Measurements from ENCODE around the gene DAZAP1.
"Not testable (repeated sequence)": the region's sequence is repeated elsewhere in the genome, so short reads cannot be mapped to it uniquely, and the experiment has no call there.

DAZAP1 gene

DNA sequence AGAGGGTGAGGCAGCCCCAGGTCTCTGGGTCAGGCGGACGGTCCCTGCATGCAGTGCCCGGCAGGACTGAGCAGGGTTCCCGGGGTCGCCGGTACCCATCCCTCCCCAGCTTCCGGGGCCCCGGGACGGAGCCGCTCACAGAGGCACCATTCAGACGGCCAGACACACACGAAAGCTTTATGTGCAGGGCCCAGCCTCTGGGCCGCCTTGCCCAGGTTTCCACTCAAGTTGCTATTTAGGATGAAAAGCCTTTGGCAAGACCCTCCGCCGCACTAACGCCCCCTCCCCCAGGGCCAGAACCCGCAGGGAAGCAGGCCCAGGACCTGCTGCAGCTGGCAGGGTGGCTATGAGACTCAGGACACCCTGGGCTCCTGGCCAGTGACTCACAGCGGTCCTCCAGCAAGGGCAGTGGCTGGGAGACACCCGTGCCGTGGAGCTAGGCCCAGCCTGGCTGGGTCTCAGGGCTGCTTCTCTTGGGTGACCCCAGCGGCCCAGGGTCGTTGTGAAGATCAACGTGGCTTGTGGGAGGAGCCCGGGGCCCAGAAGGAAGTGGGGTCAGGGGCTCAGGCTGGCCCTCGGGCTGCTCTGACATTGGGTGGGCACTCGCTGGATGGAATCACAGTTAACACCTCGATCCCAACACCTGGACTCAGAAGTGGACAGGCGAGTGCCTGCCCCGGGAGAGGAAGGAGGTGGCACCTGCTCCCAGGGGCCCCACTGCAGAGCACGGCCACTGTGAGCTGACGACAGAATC, 66.8 kb downstream of the DAZAP1 start:
- TF ChIP-seq EZH2phosphoT487 (IDR thresholded peaks at IDR 0.05; ENCODE audit: borderline replicate concordance) = no peak
- TF ChIP-seq, protein P1, sequence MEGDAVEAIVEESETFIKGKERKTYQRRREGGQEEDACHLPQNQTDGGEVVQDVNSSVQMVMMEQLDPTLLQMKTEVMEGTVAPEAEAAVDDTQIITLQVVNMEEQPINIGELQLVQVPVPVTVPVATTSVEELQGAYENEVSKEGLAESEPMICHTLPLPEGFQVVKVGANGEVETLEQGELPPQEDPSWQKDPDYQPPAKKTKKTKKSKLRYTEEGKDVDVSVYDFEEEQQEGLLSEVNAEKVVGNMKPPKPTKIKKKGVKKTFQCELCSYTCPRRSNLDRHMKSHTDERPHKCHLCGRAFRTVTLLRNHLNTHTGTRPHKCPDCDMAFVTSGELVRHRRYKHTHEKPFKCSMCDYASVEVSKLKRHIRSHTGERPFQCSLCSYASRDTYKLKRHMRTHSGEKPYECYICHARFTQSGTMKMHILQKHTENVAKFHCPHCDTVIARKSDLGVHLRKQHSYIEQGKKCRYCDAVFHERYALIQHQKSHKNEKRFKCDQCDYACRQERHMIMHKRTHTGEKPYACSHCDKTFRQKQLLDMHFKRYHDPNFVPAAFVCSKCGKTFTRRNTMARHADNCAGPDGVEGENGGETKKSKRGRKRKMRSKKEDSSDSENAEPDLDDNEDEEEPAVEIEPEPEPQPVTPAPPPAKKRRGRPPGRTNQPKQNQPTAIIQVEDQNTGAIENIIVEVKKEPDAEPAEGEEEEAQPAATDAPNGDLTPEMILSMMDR (conservative IDR thresholded peaks at IDR 0.05; ENCODE audit: low read length) = no peak
- Histone ChIP-seq H4K20me1 (ENCODE audit: insufficient read depth, low read length, poor library complexity, severe bottlenecking) (peaks cover 32% of the 10 kb centered on the region), H3K4me1 (ENCODE audit: insufficient read depth, low read length, poor library complexity, severe bottlenecking) (peaks cover 7% of the 10 kb centered on the region), H3K27me3 (ENCODE audit: insufficient read depth, low read length, poor library complexity, severe bottlenecking) (no peaks in the 10 kb centered on the region), H3K9me2 (replicated peaks; ENCODE audit: low read depth, low read length) (no peaks in the 10 kb centered on the region), H3K4me2 (ENCODE audit: low read depth, low read length, poor library complexity, severe bottlenecking) (no peak overlapping the region), H3K4me3 (ENCODE audit: low read length, poor library complexity, severe bottlenecking) (no peak overlapping the region), H3K9me3 (ENCODE audit: insufficient read depth, low read depth, low read length) (no peaks in the 10 kb centered on the region), H2AFZ (ENCODE audit: low read length) (no peak overlapping the region), H3K79me2 (ENCODE audit: insufficient read depth, low read length) (peaks cover 33% of the 10 kb centered on the region), H3K9ac (ENCODE audit: low read depth, low read length, poor library complexity, severe bottlenecking) (no peak overlapping the region), H3K36me3 (ENCODE audit: insufficient read depth, low read length) (no peaks in the 10 kb centered on the region), H3F3A (ENCODE audit: low read depth) (no peaks in the 10 kb centered on the region)

DNA sequence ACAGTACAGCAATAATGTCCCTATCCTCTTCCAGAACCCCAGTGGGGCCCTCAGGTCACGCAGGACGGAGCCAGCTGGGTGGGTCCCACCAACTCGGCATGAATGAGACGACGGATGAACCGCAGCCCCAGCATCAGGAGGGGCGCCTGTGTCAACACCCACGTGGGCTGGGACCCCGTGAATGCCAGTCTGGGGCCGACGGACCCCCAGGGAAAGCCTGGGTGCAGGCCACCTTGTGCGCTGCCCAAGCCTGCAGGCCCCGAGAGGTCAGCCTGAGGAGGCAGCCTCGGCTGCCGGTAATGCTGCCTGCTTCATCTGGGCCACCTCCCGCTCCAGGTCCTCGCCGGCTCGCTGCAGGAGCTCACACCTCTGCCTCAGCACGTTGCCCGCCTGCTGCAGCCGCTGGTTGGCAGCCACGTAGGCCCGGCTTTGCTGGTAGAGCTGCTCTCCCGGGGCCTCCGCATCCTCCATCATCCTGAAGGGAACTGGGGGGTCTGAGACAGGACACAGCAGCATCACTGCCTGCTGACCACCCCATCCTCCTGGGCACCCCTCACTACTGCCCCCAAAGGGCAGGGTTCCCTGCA, 67.5 kb downstream of the DAZAP1 start:
- H3K4me3 ChIP-seq (ENCODE audit: low read length, poor library complexity, severe bottlenecking) = no peak overlapping the region
- H3K4me2 ChIP-seq (ENCODE audit: low read depth, low read length, poor library complexity, severe bottlenecking) = no peak overlapping the region
- H3K4me1 ChIP-seq (ENCODE audit: insufficient read depth, low read length, poor library complexity, severe bottlenecking) = peaks cover 7% of the 10 kb centered on the region
- H3K9me3 ChIP-seq (ENCODE audit: insufficient read depth, low read depth, low read length) = no peaks in the 10 kb centered on the region
- no peaks in the 10 kb centered on the region for H3K9me2 ChIP-seq (replicated peaks; ENCODE audit: low read depth, low read length)
- peaks cover 32% of the 10 kb centered on the region for H4K20me1 ChIP-seq (ENCODE audit: insufficient read depth, low read length, poor library complexity, severe bottlenecking)
- peaks cover 33% of the 10 kb centered on the region for H3K79me2 ChIP-seq (ENCODE audit: insufficient read depth, low read length)
- H2AFZ ChIP-seq (ENCODE audit: low read length) = no peak overlapping the region
- no peak overlapping the region for H3K9ac ChIP-seq (ENCODE audit: low read depth, low read length, poor library complexity, severe bottlenecking)
- H3F3A ChIP-seq (ENCODE audit: low read depth) = no peaks in the 10 kb centered on the region
- no peaks in the 10 kb centered on the region for H3K36me3 ChIP-seq (ENCODE audit: insufficient read depth, low read length)
- no peak for TF ChIP-seq EZH2phosphoT487 (IDR thresholded peaks at IDR 0.05; ENCODE audit: borderline replicate concordance)
- TF ChIP-seq, protein P1 (conservative IDR thresholded peaks at IDR 0.05; ENCODE audit: low read length) = no peak
- no peaks in the 10 kb centered on the region for H3K27me3 ChIP-seq (ENCODE audit: insufficient read depth, low read length, poor library complexity, severe bottlenecking)

DNA sequence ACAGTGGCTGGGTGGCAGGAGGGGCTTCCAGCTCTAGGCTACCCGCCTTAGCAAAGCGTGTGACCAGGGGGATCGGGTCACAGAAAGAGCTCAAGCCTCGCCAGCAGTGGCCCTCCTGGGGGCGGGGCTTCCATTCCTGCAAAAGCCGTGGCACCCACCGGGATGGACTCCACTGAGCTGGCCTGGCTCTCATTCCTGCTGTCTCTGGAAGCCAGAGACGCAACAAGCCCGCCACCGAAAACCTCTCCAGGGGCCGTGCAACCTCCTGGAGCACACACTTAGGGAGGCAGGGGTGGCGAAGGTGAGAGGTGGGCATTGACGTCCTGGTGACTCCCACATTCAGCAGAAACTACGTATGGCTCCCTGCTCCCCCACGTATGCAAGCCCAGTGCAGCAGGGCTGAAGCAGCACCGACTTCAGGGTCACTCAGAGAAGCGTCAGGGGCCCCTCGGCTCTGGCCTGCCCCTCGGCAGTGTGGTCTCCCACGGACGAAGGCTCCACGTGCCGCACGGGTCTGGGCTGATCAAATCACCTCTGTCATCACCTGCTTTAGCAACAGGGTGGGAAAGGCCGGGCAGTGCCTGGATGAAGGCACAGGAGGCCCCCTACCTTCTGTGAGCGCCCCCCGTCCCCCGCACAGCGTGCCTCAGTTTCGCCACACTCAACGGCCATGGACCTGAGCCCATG, 68.5 kb downstream of the DAZAP1 start:
- Histone ChIP-seq H3K4me2 (ENCODE audit: low read depth, low read length, poor library complexity, severe bottlenecking) (no peak overlapping the region), H3K4me3 (ENCODE audit: low read length, poor library complexity, severe bottlenecking) (no peak overlapping the region), H3K9me3 (ENCODE audit: insufficient read depth, low read depth, low read length) (no peaks in the 10 kb centered on the region), H3K4me1 (ENCODE audit: insufficient read depth, low read length, poor library complexity, severe bottlenecking) (peaks cover 11% of the 10 kb centered on the region), H3K79me2 (ENCODE audit: insufficient read depth, low read length) (peaks cover 33% of the 10 kb centered on the region), H3F3A (ENCODE audit: low read depth) (no peaks in the 10 kb centered on the region), H2AFZ (ENCODE audit: low read length) (no peak overlapping the region), H3K27me3 (ENCODE audit: insufficient read depth, low read length, poor library complexity, severe bottlenecking) (no peaks in the 10 kb centered on the region), H3K36me3 (ENCODE audit: insufficient read depth, low read length) (no peaks in the 10 kb centered on the region), H4K20me1 (ENCODE audit: insufficient read depth, low read length, poor library complexity, severe bottlenecking) (peaks cover 26% of the 10 kb centered on the region), H3K9ac (ENCODE audit: low read depth, low read length, poor library complexity, severe bottlenecking) (no peak overlapping the region), H3K9me2 (replicated peaks; ENCODE audit: low read depth, low read length) (no peaks in the 10 kb centered on the region)
- TF ChIP-seq EZH2phosphoT487 (IDR thresholded peaks at IDR 0.05; ENCODE audit: borderline replicate concordance) = no peak
- TF ChIP-seq, protein P1 (conservative IDR thresholded peaks at IDR 0.05; ENCODE audit: low read length) = no peak

DNA sequence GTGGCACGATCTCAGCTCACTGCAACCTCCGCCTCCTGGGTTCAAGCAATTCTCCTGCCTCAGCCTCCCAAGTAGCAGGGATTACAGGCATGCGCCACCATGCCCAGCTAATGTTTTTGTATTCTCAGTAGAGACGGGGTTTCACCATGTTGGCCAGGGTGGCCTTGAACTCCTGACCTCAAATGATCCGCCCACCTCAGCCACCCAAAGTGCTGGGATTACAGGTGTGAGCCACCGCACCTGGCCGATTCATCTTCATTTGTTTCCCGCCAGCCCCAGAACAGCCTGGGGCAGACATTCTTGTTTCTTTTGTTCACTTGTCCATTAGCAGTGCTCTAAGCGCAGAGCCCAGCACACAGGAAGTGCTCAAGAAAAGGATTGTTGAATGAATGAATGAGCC, 69.7 kb downstream of the DAZAP1 start:
- peaks cover 33% of the 10 kb centered on the region for H3K79me2 ChIP-seq (ENCODE audit: insufficient read depth, low read length)
- H3F3A ChIP-seq (ENCODE audit: low read depth); H3K36me3 ChIP-seq (ENCODE audit: insufficient read depth, low read length); H3K9me2 ChIP-seq (replicated peaks; ENCODE audit: low read depth, low read length); H3K27me3 ChIP-seq (ENCODE audit: insufficient read depth, low read length, poor library complexity, severe bottlenecking); H3K9ac ChIP-seq (ENCODE audit: low read depth, low read length, poor library complexity, severe bottlenecking); H3K9me3 ChIP-seq (ENCODE audit: insufficient read depth, low read depth, low read length); H2AFZ ChIP-seq (ENCODE audit: low read length): not testable (repeated sequence)
- H3K4me3 ChIP-seq (ENCODE audit: low read length, poor library complexity, severe bottlenecking) = peak overlapping the region; percentile 30
- H3K4me2 ChIP-seq (ENCODE audit: low read depth, low read length, poor library complexity, severe bottlenecking) = peak overlapping the region; percentile 46
- H3K4me1 ChIP-seq (ENCODE audit: insufficient read depth, low read length, poor library complexity, severe bottlenecking) = peaks cover 11% of the 10 kb centered on the region
- peaks cover 18% of the 10 kb centered on the region for H4K20me1 ChIP-seq (ENCODE audit: insufficient read depth, low read length, poor library complexity, severe bottlenecking)

Measured in Loucy (cell line).